GM18517 (cell line): ENCODE measurements around the gene RRBP1.

Experiments used
- ATAC-seq: cut with Tn5 transposase; IDR thresholded peaks from one replicate; pipeline ENCODE4 v1.9.1; 2021; ENCODE audit warnings: mild to moderate bottlenecking, moderate library complexity; ENCODE audit not compliant: unreplicated experiment

The RRBP1 gene

GRCh38 chr20:17682103-17682888 is at the start of gene RRBP1:
Gene RRBP1, minus strand, starts transcription at chr20:17682242. Its CDS starts 21,735 bp downstream, at chr20:17660507.
- ATAC-seq = peak; percentile 78

- ATAC-seq = no peak
Measured at GRCh38 chr20:17731233-17731632, 49.2 kb upstream of the RRBP1 start.

- ATAC-seq = no peak
Measured at GRCh38 chr20:17730071-17730470, 48.0 kb upstream of the RRBP1 start.

GRCh38 chr20:17728074-17728473 is 46.0 kb upstream of the RRBP1 start:
- ATAC-seq = no peak

- no peak for ATAC-seq
Measured at GRCh38 chr20:17727351-17727750, 45.3 kb upstream of the RRBP1 start.

GRCh38 chr20:17726902-17727301 is 44.9 kb upstream of the RRBP1 start:
- no peak for ATAC-seq

GRCh38 chr20:17725094-17725835 is 43.2 kb upstream of the RRBP1 start:
- no peak for ATAC-seq

- ATAC-seq = no peak
Measured at GRCh38 chr20:17723301-17723691, 41.3 kb upstream of the RRBP1 start.

- ATAC-seq = no peak
Measured at GRCh38 chr20:17722493-17723300, 40.7 kb upstream of the RRBP1 start.

GRCh38 chr20:17721802-17722486 is 39.9 kb upstream of the RRBP1 start:
- ATAC-seq = no peak

GRCh38 chr20:17720755-17721154 is 38.7 kb upstream of the RRBP1 start:
- no peak for ATAC-seq

- no peak for ATAC-seq
Measured at GRCh38 chr20:17716331-17716730, 34.3 kb upstream of the RRBP1 start.

- no peak for ATAC-seq
Measured at GRCh38 chr20:17715075-17715474, 33.0 kb upstream of the RRBP1 start.

- ATAC-seq = no peak
Measured at GRCh38 chr20:17714597-17714996, 32.6 kb upstream of the RRBP1 start.

GRCh38 chr20:17712708-17713107 is 30.7 kb upstream of the RRBP1 start:
- no peak for ATAC-seq

- no peak for ATAC-seq
Measured at GRCh38 chr20:17712201-17712600, 30.2 kb upstream of the RRBP1 start.

GRCh38 chr20:17711267-17711627 is 29.2 kb upstream of the RRBP1 start:
- ATAC-seq = no peak

- ATAC-seq = no peak
Measured at GRCh38 chr20:17710379-17711266, 28.6 kb upstream of the RRBP1 start.

- ATAC-seq = no peak
Measured at GRCh38 chr20:17709361-17710293, 27.6 kb upstream of the RRBP1 start.
